ENCODE data around the gene FAM24A.
A peak's percentile ranks its signal among the peaks of the same experiment; 100 is the strongest.

FAM24A gene

GRCh38 chr10:122915700-122916099 lies 5.3 kb downstream of the FAM24A start:
- no peak overlapping the region for H3K27ac ChIP-seq
- no peak overlapping the region for H3K4me3 ChIP-seq

GRCh38 chr10:122930140-122930539 lies 19.7 kb downstream of the FAM24A start:
- no peak overlapping the region for H3K4me3 ChIP-seq
- H3K27ac ChIP-seq: no peak overlapping the region

- Histone ChIP-seq H3K27ac (no peak overlapping the region), H3K4me3 (no peak overlapping the region)
Observed at GRCh38 chr10:122931088-122931906, 20.9 kb downstream of the FAM24A start.

DNA sequence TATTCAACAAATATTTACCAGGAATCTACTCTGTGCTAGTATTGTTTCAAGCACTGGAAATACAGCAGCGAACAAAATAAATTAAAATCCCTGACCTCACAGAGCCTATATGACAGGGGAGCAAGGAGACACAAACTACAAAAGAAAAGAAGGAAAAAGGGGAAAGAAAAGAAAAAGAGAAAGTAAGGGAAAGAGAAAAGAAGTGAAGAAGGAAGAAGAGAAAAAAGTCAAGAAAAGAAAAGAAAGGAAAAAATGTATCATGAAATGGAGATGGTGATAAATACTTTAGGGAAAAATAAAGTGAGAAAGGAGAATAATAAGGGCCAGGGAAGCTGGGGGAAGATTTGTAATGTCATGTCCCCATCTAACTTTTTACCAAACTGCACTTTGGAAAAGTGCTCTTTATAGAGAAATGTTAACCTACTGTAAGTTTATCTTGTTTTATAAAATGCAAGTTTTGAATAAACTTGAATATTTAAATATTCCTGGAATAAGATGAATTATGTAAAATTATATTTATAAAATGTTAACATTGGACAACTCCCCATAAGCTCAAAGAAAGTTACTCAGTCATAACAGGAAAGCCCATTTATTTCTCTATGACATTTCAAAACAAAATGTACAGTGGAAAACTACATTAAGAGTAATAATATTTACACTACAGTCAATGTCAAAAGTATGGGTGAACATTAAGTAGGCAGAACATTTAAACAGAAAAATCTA lies 28.9 kb downstream of the FAM24A start:
- Histone ChIP-seq H3K27ac (no peak overlapping the region), H3K4me3 (no peak overlapping the region)

- H3K27ac ChIP-seq: no peak overlapping the region
Observed at GRCh38 chr10:122939856-122940543, 29.6 kb downstream of the FAM24A start.

DNA sequence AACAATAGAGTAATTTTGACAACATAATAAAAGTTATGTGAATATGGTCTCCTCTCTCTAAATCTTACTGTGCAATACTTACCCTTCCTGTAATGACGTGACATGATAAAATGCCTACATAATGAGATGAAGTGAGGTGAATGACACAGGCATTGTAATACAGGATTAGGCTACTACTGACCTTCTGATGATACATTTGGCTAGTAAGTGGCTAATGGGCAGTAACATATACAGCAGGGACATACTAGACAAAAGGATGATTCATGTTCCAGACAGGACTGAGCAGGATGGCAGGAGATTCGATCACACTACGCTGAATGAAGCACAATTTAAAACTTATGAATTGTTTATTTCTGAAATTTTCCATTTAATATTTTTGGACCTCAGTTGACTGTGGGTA lies 38.9 kb downstream of the FAM24A start:
- H3K4me3 ChIP-seq: no peak overlapping the region
- H3K27ac ChIP-seq: no peak overlapping the region

More at GRCh38 chr10:122939856-122940543, 29.6 kb downstream of the FAM24A start:
- H3K4me3 ChIP-seq: no peak overlapping the region

DNA sequence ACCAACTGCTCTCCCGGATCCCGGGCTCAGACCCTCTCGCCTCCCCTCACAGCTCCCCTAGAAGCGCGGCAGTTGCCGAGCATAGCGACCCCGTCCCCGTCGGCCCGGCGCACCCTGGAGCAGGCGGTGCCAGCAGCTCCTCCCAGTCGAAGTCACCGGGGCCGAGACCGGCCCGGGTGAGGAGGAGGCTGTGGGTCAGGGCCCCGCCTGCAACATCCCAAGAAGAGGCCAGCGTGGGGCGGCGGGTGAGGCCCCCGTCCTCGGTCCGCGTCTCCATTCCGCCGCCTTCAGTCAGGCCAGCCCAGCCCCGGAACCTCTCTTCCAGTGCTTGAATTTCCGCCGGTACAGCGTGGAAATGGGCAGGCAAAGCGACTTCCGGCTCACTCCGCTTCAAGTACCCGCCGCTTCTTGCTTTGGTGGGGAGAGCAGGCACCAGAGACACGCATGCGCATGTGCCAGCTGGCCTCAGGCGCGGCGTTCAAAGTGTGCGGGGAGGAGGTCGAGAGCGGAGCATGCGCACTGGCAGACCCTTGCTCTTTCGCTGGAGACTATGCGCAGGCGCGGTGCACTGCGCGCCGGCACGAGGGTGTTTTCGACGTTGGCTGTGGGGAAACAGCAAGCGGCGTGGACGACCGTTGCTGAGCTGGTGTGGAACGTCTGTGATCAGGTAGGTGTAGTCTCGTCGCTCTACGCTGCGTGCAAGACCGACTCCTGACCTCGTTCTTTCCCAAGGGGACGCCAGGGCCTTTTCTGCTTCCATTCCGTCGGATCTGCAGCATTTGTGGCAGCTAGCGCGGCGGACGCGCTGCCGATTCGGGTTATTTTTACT lies 43.7 kb downstream of the FAM24A start, which contains the start of gene C10orf88:
C10orf88 (minus strand) TSS at position 326 of the 829 bp plus-strand sequence; CDS start at position 277, 49 bp downstream.
- H3K27ac ChIP-seq: peak within 1 kb of the TSS; percentile 54 to 91 (median 84)
- H3K4me3 ChIP-seq: peak within 1 kb of the TSS; percentile 77 to 95 (median 87)

DNA sequence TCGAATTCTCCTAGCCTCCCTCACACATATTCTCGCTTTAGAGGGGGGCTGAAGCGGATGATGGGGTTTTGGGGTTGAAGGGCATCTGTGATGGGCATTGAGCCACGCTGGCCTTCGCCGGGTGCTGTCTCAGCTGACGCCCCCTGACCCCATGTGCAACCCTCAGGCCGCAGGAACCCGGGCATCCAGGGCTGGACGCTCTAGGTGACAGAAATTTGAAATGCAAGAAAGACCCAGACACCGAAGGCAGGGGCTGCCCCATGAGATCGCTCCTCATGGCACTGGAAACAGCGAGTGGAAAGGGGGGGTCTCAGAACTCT lies 44.3 kb downstream of the FAM24A start:
- Histone ChIP-seq H3K27ac (no peak overlapping the region), H3K4me3 (peak overlapping the region; percentile 77 to 95 (median 87))

GRCh38 chr10:122955892-122956291 lies 45.5 kb downstream of the FAM24A start:
- no peak overlapping the region for H3K27ac ChIP-seq
- no peak overlapping the region for H3K4me3 ChIP-seq

DNA sequence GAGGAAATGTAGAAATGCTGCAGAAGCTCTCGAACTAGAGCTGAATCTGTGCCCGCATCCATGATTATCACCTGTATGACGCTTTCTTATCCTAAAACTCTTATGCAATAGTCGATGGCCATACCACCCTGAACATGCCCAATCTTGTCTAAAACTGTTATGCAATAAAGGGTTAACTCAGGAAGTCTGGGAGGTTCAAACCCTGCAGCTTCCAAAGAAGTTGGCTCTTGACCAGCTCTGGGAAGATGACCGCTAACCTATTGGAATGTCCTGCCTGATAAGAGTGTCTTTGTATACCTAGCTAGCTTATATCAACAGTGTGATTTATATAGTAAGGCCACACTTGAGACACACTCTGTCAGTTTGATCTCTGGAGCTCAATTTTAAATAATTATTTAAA lies 47.1 kb downstream of the FAM24A start:
- H3K4me3 ChIP-seq: no peak overlapping the region
- H3K27ac ChIP-seq: no peak overlapping the region

DNA sequence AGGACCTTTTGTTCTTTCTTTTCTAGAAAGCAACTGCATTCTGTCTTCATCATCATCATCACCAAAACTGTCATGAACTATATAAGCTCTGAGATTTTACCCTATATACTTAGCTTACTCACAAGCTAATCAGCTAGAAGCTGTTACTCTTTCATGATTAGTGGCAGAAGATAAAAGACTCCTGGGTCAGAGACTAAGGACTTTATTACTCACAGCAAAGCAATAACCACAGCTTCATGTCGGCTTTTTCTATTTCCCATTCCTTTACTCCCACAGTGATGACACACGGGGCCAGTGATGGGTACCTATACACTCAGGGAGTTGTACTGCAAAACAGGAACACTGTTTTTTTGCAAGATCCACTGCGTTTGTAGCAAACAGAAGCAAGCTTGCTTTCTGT lies 52.0 kb downstream of the FAM24A start:
- Histone ChIP-seq H3K27ac (no peak overlapping the region), H3K4me3 (no peak overlapping the region)

Data from skin epidermis (tissue), 12 donors.